Superior temporal gyrus (tissue), 1 donor: ENCODE measurements around the gene DNAAF5.

Source experiments
- DNase-seq: peaks from one replicate; pipeline ENCODE4 v3.0.0-alpha.2; 2016; ENCODE audit errors: extremely low spot score

Gene DNAAF5

GRCh38 chr7:707296-708000, 19.1 kb upstream of the DNAAF5 start:
- peak; percentile 22 for DNase-seq

GRCh38 chr7:710161-710560, 16.3 kb upstream of the DNAAF5 start:
- DNase-seq, result no peak

GRCh38 chr7:711093-711921, 15.2 kb upstream of the DNAAF5 start:
- DNase-seq, result no peak

DNA sequence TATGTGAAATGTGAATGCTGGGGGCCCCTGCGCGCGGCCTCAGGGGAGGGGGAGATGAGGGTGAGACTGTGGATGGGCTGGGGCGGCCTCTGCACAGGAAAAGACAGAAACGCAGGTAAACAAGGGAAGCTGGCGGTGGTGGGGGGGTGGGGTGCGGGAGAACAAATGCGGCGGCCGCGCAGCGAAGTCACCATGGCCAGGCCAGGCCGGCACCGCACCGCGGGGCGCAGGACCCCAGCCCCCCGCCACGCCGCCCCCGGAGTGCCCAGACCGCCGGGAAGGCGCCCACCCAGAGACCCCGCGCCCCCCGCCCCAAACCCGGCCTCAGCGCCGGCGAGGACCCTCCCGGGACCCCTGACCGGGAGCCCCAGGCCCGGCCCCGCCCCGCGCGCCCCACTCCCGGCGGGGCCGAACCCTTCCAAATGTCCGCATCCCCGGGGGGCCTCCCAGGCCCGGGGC, 14.5 kb upstream of the DNAAF5 start:
- no peak for DNase-seq

DNA sequence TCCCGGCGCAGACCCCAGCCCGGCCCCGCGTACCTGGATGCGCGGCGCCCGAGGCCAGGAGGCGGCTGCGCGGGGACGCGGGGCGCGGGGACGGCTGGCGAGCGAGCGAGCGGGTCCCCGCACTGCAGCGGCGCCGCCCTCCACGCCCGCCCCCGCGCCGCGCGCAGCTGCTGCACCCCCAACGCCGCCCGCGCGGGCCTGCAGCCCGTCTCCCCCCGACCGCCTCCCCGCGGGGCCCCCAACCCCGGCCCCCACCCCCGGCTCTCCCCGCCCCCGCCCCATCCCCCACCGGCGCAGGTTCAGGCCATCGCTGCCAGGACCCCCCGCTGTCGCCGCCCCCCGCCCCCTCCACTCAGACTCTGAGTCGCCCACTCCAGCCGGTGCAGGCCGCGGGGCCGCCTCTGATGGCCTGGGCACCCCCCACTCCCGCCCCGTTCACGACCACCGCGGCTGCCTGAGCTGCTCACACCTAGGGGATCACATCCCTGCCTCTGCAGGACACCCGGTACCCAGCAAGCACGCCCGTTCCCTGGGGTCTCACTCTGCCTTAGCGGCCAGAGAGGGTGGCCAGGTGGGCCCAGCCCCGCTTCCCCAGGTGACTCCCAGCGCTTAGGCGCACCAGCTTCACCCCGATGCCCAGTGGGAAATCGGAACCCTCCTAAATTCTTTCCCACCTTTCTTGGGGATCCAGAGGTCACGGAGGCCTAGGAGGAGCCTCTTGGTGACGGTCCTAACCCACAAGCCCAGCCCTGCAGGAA, 13.9 kb upstream of the DNAAF5 start:
- no peak for DNase-seq

DNA sequence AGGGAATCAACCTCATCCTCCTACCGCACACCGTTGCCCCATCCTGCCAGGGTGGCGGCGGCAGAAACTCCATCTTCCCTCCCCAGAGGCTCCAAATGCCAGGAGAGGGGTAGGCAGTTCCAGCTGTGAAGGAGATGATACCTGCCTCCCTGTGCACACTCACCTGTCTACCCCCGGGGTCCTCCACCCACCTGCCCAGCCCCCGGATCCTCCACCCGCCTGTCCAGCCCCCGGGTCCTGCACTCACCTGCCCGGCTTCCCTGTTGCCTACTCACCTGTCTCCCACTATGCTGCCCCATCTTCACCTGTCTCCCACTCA, 13.4 kb upstream of the DNAAF5 start:
- DNase-seq, result no peak

GRCh38 chr7:713488-714230, 12.8 kb upstream of the DNAAF5 start:
- no peak for DNase-seq

GRCh38 chr7:714251-714671, 12.2 kb upstream of the DNAAF5 start:
- no peak for DNase-seq

DNA sequence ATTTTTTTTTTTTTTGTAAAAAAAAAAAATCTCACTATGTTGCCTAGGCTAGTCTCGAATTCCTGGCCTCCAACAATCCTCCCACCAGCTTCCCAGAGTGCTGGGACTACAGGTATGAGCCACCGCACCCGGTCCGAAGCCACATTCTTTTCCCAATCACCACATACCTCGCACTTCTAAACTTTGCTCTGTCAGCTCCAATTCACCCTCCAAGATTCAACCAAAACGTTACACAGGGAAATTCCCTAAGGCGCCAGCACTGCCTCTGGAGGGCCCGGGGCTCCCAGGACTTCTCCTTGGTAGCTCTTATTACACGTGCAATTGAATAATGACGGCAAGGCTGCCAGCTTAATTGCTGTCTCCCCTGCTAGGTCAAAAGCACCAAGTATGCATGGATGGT, 10.3 kb upstream of the DNAAF5 start:
- DNase-seq, result no peak

GRCh38 chr7:716636-717035, 9.9 kb upstream of the DNAAF5 start:
- no peak for DNase-seq

- DNase-seq, result no peak
These were observed 4.8 kb upstream of the DNAAF5 start for GRCh38 chr7:721619-722248.

DNA sequence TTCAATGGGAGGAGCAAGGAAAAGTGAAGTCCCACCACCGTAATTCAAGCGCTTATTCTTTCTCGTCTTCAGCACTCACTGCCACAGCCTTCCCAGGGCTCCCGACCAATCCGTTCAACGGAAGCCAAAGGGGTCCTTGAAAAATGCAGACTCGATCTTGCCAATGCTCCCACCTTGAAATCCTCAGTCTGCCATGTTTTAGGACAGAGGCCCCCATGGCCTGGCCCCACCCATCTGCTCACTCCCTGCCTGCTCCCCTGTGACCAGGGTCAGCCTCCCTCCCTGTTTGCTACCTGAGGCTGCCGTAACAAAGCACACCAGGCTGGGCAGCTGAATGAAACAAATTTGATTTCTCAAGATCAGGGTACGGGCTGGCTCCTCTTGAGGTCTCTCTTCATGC, 3.0 kb upstream of the DNAAF5 start:
- no peak for DNase-seq

DNA sequence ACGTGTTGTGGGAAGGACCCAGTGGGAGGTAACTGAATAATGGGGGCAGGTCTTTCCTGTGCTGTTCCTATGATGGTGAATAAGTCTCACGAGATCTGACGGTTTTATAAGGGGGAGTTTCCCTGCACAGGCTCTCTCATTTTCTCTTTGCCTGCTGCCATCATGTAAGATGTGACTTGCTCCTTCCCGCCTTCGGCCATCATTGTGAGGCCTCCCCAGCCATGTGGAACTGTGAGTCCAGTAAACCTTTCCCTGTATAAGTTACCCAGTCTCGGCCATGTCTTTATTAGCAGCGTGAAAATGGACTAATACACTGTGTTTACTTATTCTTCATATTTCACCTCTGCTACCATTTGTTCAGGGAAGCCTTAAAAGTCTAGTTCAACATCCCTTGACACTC, 2.2 kb upstream of the DNAAF5 start:
- DNase-seq, result no peak

GRCh38 chr7:725223-726005, 1.1 kb upstream of the DNAAF5 start:
- no peak for DNase-seq

GRCh38 chr7:726854-727103, 280 bp downstream of the DNAAF5 start:
- no peak for DNase-seq

GRCh38 chr7:727104-727805, 756 bp downstream of the DNAAF5 start, which contains the start of gene PRKAR1B:
TSS of gene PRKAR1B (minus strand) at chr7:727281. CDS start at chr7:711505, 15,776 bp downstream.
- DNase-seq, result no peak

DNA sequence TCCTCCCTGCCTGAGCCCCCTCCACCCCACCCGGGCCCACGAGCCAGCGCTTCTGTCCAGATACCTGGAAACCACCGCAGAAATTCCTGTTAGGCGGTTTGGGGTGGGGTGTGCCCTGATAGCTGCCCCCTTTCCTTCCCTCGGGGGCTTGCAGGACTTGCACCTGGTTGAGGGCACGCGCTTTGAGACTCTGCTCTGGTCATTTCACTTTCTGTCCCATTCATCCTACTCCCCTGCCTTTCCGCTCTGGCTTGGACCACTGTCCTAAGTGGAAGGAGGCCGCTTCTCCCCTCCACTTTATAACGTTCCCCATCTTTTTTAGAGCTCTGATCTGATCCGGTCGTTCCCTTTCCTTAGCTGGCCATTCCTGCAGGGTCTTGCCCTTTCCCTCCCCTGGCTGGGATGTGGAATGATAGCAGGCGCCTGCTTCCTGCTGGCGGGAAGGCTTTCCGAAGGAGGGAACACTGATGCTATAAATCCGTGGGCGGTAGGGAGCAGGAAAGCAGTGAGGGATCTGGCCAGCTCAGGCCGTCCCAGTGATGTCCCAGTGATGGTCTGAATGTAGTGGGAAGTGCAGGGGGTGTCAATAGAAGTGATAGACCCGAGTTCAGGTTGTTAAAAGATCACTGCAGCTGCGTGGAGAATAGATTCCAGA, 1.4 kb downstream of the DNAAF5 start:
- DNase-seq, result no peak

GRCh38 chr7:728602-729001, 2.1 kb downstream of the DNAAF5 start:
- no peak for DNase-seq

DNA sequence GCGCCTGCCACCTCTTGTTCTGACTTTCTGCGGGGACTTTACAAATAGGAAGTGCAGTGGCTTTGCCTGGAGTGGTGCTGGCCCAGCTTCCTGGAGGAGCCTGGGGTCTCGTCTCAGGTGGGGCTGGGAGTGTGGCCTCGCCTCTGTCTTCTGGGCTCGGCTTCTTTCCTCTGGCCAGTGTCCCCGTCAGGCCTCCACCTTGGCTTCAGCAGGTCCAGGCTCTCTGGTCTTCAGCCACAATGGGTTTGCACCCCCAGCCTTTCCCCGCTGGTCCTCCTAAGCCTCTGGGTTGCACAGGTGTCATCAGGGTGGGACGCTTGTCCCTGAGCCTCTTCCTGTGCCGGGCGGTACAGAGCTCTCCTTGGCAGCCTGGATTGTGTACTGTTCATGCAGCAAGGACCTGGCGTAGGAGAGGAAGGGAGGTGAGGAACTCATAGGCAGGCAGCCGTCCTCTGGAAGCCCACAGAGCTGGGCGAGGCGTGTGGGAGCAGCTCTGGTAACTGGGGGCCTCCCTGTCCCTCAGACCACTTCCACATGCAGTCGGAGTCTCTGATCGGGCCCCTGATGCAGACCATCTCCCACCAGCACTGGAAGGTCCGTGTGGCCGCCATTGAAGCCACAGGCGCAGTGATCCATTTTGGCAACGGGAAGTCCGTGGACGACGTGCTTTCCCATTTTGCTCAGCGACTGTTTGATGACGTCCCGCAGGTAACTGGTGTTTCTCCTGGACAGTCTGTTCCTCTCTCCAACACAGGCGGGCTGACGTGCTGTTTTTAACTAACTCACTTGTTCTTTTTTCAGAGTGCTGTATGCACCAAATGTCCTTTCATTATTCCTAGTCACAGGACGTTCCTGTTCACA, 2.9 kb downstream of the DNAAF5 start:
- DNase-seq, result peak; percentile 45
